HepG2 (cell line): Measurements from ENCODE around the gene FGF21. TPM values are rescaled to one million over a fixed set of nuclear protein-coding genes. Genes with fewer than 3 reads are reported as not detected.

Source experiments
- BRD4 ChIP-seq: sonication (generic); formaldehyde crosslinking; IDR thresholded peaks from 2 replicates; pipeline ENCODE4 v1.4.0; 2020; ENCODE audit warnings: missing genetic modification reagents
- DRAP1 ChIP-seq: IDR thresholded peaks from 2 replicates; pipeline ENCODE4 v1.6.1; 2016; ENCODE audit warnings: missing genetic modification reagents, missing compliant biosample characterization
- FOXO4 ChIP-seq: sonication (generic); formaldehyde crosslinking; conservative IDR thresholded peaks from 2 replicates; pipeline ENCODE4 v1.8.1; 2023; ENCODE audit warnings: missing genetic modification reagents
- HOXA3 ChIP-seq: sonication (generic); formaldehyde crosslinking; IDR thresholded peaks from 2 replicates; pipeline ENCODE4 v1.5.0; 2020; ENCODE audit warnings: missing genetic modification reagents
- KLF11 ChIP-seq: IDR thresholded peaks from 2 replicates; pipeline ENCODE4 v1.6.1; 2016; ENCODE audit warnings: missing compliant biosample characterization
- MAFK ChIP-seq, 2 experiments: IDR thresholded peaks in 1 of 2; conservative IDR thresholded peaks in 1 of 2; 2 replicates each; pipeline ENCODE4 v1.6.1; 2011; ENCODE audit warnings: improper control_type of control experiment in 2 of 2, low read length in 2 of 2
- PRDM10 ChIP-seq: sonication (generic); formaldehyde crosslinking; IDR thresholded peaks from 2 replicates; pipeline ENCODE4 v1.4.0; 2020; ENCODE audit warnings: low read depth, missing genetic modification reagents
- SKIL ChIP-seq: sonication (generic); formaldehyde crosslinking; IDR thresholded peaks from 2 replicates; pipeline ENCODE4 v1.8.0; 2022; ENCODE audit warnings: missing genetic modification reagents, mild to moderate bottlenecking, moderate library complexity, borderline replicate concordance
- SMC3 ChIP-seq: IDR thresholded peaks from 2 replicates; pipeline ENCODE4 v1.6.1; 2011; ENCODE audit warnings: low read length, improper control_type of control experiment
- SOX5 ChIP-seq: IDR thresholded peaks from 2 replicates; pipeline ENCODE4 v1.6.1; 2016; ENCODE audit warnings: borderline replicate concordance
- STAT6 ChIP-seq: sonication (generic); formaldehyde crosslinking; IDR thresholded peaks from 2 replicates; pipeline ENCODE4 v1.4.0; 2020; ENCODE audit warnings: missing genetic modification reagents, mild to moderate bottlenecking, borderline replicate concordance
- TFE3 ChIP-seq: IDR thresholded peaks from 2 replicates; pipeline ENCODE4 v1.6.1; 2016
- ZMYM2 ChIP-seq: sonication (generic); formaldehyde crosslinking; IDR thresholded peaks from 2 replicates; pipeline ENCODE4 v1.8.0; 2022; ENCODE audit warnings: mild to moderate bottlenecking, missing genetic modification reagents
- ZNF446 ChIP-seq: sonication (generic); formaldehyde crosslinking; IDR thresholded peaks from 2 replicates; pipeline ENCODE4 v1.5.0; 2020; ENCODE audit warnings: mild to moderate bottlenecking, missing genetic modification reagents
- ZNF570 ChIP-seq: sonication (generic); formaldehyde crosslinking; IDR thresholded peaks from 2 replicates; pipeline ENCODE4 v1.4.0; 2020; ENCODE audit warnings: mild to moderate bottlenecking, missing genetic modification reagents, borderline replicate concordance
- ZNF788 ChIP-seq: sonication (generic); formaldehyde crosslinking; IDR thresholded peaks from 2 replicates; pipeline ENCODE4 v1.5.0; 2020; ENCODE audit warnings: mild to moderate bottlenecking, missing genetic modification reagents, borderline replicate concordance
- ZNF883 ChIP-seq: sonication (generic); formaldehyde crosslinking; IDR thresholded peaks from 2 replicates; pipeline ENCODE4 v1.5.1; 2020; ENCODE audit warnings: mild to moderate bottlenecking, missing genetic modification reagents; ENCODE audit errors: not compliant biosample characterization
- polyA plus RNA-seq, 8 experiments: library from polyadenylated mRNA; depleted of rRNA in 3 of 8; stranded (reverse) in 7 of 8; unstranded in 1 of 8; fragments of >200 nt; fragmentation: Illumina TruSeq in 4 of 8; extraction: Trizol in 4 of 8; gene quantifications; 2 replicates each; pipeline versions ENCODE4 v1.2.1 to v1.2.3, GENCODE V29; 2011 to 2016; ENCODE audit warnings: low read depth in 4 of 8, missing spikeins in 1 of 8, mixed read lengths in 1 of 8; ENCODE audit not compliant: insufficient read depth in 1 of 8
- total RNA-seq, 5 experiments: library from RNA; depleted of rRNA; stranded (reverse); fragments of >200 nt; fragmentation: Illumina TruSeq; extraction: Trizol; gene quantifications; 2 replicates each; pipeline ENCODE4 v1.2.3, GENCODE V29; 2016; ENCODE audit warnings: low read depth in 1 of 5

The FGF21 gene
- total and polyA plus RNA-seq, 2 of the 13 experiments (the other 11 are each of a cell fraction or from before 2014, with no cell fraction given), result 0.17 TPM; not detected in 1

GRCh38 chr19:48718711-48719231 is 36.6 kb upstream of the FGF21 start (continued):
- TF ChIP-seq TFE3 (CRISPR knock-in tag), result no peak
- TF ChIP-seq HOXA3 (CRISPR knock-in tag), result peak; percentile 61
- TF ChIP-seq ZNF446 (CRISPR knock-in tag), result no peak
- no peak for TF ChIP-seq STAT6 (CRISPR knock-in tag)
- no peak for TF ChIP-seq FOXO4 (CRISPR knock-in tag)
- no peak for TF ChIP-seq DRAP1
- TF ChIP-seq ZNF570, result no peak
- TF ChIP-seq PRDM10, result peak; percentile 43; the same call in 1 of the 2 replicates
- no peak for TF ChIP-seq ZMYM2 (CRISPR knock-in tag)
- TF ChIP-seq KLF11, result no peak
- peak; percentile 51; the same call in 1 of the 2 replicates for TF ChIP-seq SOX5 (CRISPR knock-in tag)
- TF ChIP-seq MAFK (conservative IDR thresholded peaks at IDR 0.05 in 1 of 2, IDR thresholded peaks at IDR 0.05 in 1 of 2; ENCODE audit: low read length in 2 of 2), result no peak
- no peak for TF ChIP-seq ZNF788
- peak; percentile 92 for TF ChIP-seq SKIL (CRISPR knock-in tag)
- no peak for TF ChIP-seq BRD4 (CRISPR knock-in tag)
- no peak for TF ChIP-seq SMC3
- no peak for TF ChIP-seq ZNF883 (CRISPR knock-in tag)
